BE2C (cell line): Measurements from ENCODE around the gene PKMYT1.

Experiments used
- DNase-seq: peaks from one replicate; pipeline ENCODE4 v3.0.0-alpha.2; 2020
- H3K27me3 ChIP-seq: fragments of 250-450 bp; sonication (Bioruptor Pico); 2 replicates; pipeline ENCODE4 v1.5.1; 2020; ENCODE audit warnings: mild to moderate bottlenecking
- H3K36me3 ChIP-seq: fragments of 250-450 bp; sonication (Bioruptor Pico); 2 replicates; pipeline ENCODE4 v1.5.1; 2020; ENCODE audit warnings: mild to moderate bottlenecking
- H3K4me1 ChIP-seq: fragments of 250-450 bp; sonication (Bioruptor Pico); 2 replicates; pipeline ENCODE4 v1.5.1; 2020
- H3K4me3 ChIP-seq: 2 replicates; pipeline ENCODE4 v1.5.1; 2011; ENCODE audit warnings: low read depth, low read length
- H3K9me3 ChIP-seq: fragments of 250-450 bp; sonication (Bioruptor Pico); 2 replicates; pipeline ENCODE4 v1.5.1; 2020
- TF ChIP-seq, protein P1 (sequence below): IDR thresholded peaks from 2 replicates; pipeline ENCODE4 v1.5.1; 2012; ENCODE audit warnings: mild to moderate bottlenecking, low read depth, low read length

Gene PKMYT1

DNA sequence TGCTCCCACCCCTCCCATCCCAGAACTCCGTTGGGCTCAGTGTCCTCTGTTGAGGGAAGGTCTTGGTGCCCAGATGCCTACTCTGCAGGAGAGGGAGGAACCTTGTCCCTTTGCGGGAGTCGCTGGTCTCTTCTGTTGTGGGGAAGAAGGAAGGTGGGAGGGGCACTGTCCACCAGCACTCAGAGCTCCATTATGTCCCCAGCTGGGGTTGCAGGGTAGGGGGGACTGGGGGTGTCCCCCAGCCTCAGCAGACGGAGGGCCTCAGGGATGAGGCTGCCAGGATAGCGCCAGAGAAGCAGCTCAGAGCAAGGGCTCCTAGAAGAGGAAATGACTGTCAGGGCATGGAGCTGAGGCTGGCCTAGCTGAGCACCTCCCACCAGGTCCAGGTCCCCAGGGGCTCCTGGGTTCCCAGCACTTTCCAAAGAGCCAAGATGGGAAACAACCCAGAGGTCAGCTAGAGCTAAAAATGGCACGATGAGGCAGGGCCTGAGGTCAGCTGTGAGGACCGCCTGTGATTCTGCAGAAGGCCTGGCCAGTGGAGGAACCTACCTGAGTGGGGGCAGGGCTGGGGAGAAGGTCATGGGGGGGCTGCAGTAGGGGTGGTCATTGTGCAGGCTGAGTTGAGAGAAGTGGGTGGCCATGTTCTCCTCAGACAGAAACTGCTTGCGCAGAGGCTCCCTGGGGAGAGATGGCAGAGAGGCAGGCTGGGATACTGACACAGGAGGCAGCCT lies 42.6 kb upstream of the PKMYT1 start:
- Histone ChIP-seq H3K36me3 (peaks cover 19% of the 10 kb centered on the region), H3K4me3 (peak overlapping the region; percentile 91), H3K9me3 (no peaks in the 10 kb centered on the region), H3K27me3 (no peaks in the 10 kb centered on the region), H3K4me1 (peaks cover 21% of the 10 kb centered on the region)
- DNase-seq, result peak; percentile 57
- TF ChIP-seq, protein P1, sequence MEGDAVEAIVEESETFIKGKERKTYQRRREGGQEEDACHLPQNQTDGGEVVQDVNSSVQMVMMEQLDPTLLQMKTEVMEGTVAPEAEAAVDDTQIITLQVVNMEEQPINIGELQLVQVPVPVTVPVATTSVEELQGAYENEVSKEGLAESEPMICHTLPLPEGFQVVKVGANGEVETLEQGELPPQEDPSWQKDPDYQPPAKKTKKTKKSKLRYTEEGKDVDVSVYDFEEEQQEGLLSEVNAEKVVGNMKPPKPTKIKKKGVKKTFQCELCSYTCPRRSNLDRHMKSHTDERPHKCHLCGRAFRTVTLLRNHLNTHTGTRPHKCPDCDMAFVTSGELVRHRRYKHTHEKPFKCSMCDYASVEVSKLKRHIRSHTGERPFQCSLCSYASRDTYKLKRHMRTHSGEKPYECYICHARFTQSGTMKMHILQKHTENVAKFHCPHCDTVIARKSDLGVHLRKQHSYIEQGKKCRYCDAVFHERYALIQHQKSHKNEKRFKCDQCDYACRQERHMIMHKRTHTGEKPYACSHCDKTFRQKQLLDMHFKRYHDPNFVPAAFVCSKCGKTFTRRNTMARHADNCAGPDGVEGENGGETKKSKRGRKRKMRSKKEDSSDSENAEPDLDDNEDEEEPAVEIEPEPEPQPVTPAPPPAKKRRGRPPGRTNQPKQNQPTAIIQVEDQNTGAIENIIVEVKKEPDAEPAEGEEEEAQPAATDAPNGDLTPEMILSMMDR, result no peak

DNA sequence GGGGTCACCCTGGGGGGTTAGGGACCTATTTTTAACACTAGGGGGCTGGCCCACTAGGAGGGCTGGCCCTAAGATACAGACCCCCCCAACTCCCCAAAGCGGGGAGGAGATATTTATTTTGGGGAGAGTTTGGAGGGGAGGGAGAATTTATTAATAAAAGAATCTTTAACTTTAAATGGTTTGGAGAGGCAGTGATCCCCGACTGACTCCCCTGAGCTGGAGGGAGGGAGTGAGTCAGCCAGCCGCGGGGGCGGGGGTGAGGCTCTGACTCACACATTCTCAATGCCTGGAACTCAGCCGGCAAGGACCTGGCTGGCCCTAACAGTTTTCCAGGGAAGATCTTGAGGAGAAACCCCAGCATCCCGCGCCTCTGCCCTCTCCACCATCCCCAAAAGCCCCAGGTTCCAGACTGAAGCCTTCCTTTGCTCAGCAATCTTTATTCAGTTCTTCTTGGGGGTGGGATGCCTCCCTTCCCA lies 42.0 kb upstream of the PKMYT1 start:
- no peaks in the 10 kb centered on the region for H3K9me3 ChIP-seq
- peak overlapping the region; percentile 91 for H3K4me3 ChIP-seq
- peaks cover 20% of the 10 kb centered on the region for H3K4me1 ChIP-seq
- DNase-seq, result peak; percentile 82
- no peaks in the 10 kb centered on the region for H3K27me3 ChIP-seq
- H3K36me3 ChIP-seq, result peaks cover 17% of the 10 kb centered on the region
- TF ChIP-seq, protein P1, result no peak

DNA sequence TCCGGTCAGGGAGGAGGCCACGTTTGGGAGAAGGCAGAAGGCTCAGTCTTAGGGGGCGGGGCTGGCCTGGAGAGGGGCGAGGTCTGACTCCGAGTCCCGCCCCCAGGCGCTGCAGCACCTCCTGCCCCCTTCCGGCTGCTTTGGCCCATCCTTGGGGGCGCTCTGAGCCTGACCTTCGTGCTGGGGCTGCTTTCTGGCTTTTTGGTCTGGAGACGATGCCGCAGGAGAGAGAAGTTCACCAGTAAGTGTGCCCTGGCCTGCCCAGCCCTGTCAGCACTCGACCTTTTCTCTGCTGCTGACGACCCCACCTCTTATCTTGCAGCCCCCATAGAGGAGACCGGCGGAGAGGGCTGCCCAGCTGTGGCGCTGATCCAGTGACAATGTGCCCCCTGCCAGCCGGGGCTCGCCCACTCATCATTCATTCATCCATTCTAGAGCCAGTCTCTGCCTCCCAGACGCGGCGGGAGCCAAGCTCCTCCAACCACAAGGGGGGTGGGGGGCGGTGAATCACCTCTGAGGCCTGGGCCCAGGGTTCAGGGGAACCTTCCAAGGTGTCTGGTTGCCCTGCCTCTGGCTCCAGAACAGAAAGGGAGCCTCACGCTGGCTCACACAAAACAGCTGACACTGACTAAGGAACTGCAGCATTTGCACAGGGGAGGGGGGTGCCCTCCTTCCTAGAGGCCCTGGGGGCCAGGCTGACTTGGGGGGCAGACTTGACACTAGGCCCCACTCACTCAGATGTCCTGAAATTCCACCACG lies 41.4 kb upstream of the PKMYT1 start:
- H3K4me1 ChIP-seq, result peaks cover 20% of the 10 kb centered on the region
- DNase-seq, result peak; percentile 84
- TF ChIP-seq, protein P1, result peak; percentile 44; the same call in 1 of the 2 replicates

DNA sequence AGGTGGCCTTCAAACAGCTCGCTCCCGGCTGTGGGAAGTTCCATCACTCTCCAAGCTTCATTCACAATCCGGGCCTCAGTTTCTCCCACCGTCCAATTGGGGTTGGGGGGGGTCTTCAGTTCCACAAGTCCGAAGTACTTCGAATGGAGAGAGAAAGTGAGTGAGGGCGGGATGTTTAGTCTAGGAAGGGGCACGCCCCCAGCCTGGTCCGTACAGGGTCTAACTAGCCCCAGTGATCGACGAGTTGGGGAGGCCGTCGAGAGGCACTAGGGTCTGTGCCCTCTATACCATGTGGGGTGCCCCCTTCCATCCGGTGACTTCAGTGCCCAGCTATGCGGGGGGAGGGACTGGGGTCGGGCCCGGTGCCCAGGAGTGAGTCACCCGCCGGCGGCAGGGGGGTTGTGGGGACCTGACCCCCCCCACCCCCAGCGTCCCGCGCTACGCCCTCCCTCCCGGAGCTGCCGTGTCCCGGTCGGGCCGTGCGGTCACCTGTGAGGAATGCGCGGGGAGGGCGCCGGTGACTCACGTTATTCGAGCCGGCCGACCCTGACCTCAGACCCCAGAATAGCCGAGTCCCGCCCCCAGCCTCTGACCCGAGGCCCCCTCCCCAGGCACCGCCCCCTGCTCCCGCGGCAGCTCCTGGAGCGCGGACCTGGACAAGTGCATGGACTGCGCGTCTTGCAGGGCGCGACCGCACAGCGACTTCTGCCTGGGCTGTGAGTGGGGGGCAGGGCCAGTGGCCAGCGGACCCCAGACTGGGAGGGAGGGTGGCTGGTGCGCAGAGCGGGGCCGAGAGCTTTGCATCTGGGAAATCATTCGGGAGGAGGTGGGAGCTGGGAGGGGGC lies 40.6 kb upstream of the PKMYT1 start:
- peaks cover 20% of the 10 kb centered on the region for H3K4me1 ChIP-seq
- peak; percentile 37 for DNase-seq
- H3K27me3 ChIP-seq, result no peaks in the 10 kb centered on the region
- H3K36me3 ChIP-seq, result peaks cover 3% of the 10 kb centered on the region; the same call in 1 of the 2 replicates
- no peaks in the 10 kb centered on the region for H3K9me3 ChIP-seq
- TF ChIP-seq, protein P1, result no peak
- H3K4me3 ChIP-seq, result peak overlapping the region; percentile 56

More for the DNA sequence above, 41.4 kb upstream of the PKMYT1 start:
- Histone ChIP-seq H3K4me3 (peak overlapping the region; percentile 56), H3K27me3 (no peaks in the 10 kb centered on the region), H3K9me3 (no peaks in the 10 kb centered on the region), H3K36me3 (peaks cover 11% of the 10 kb centered on the region)

DNA sequence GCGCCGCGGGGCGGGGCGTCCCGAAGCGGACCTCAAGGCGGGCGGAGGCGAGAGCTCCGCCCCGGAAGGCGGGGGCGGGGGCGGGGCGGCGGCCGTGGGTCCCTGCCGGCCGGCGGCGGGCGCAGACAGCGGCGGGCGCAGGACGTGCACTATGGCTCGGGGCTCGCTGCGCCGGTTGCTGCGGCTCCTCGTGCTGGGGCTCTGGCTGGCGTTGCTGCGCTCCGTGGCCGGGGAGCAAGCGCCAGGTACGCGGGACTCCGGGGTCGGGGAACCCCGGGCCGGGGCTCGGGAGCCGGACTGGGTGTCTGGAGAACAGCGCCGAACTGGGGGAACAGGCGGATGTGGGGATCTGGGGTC lies 40.0 kb upstream of the PKMYT1 start, which contains the start of gene TNFRSF12A:
TSS of gene TNFRSF12A (plus strand) at position 122 of the 357 bp plus-strand sequence. CDS start at position 152, 30 bp downstream.
- Histone ChIP-seq H3K27me3 (no peaks in the 10 kb centered on the region), H3K9me3 (no peaks in the 10 kb centered on the region), H3K4me1 (peaks cover 20% of the 10 kb centered on the region), H3K4me3 (peak within 1 kb of the TSS; percentile 56), H3K36me3 (no peaks in the 10 kb centered on the region)
- peak; percentile 88 for DNase-seq
- TF ChIP-seq, protein P1, result no peak
